GM12892 (cell line): Measurements from ENCODE around the gene RALA.

Source experiments
- POLR2A ChIP-seq: IDR thresholded peaks from 2 replicates; pipeline ENCODE4 v1.6.1; 2011; ENCODE audit warnings: low read depth, low read length, control low read depth
- POLR2AphosphoS5 ChIP-seq: IDR thresholded peaks from 2 replicates; pipeline ENCODE4 v1.6.1; 2011; ENCODE audit warnings: low read depth, low read length, control low read depth

DNA sequence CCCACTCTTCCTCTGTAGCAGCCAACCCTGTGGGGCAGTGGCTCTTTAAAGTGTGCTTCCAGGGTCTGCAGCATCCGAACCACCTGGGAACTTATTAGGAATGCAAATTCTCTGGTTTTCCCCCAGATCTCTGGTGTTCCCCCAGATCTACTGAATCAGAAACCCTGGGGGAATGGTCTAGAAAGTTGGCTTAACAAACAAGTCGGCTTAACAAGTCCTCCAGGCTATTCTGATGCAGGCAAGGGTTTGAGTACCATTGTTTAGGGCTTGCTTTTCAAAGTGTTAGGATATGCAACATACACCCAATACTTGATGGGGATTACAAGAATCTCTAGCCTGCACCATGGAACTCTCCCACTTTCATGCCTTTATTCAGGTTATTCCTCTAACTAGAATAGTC is 126.3 kb downstream of the RALA start:
- no peak for TF ChIP-seq POLR2AphosphoS5
- no peak for TF ChIP-seq POLR2A
